NCI-H1048 (cell line): Measurements from ENCODE around the gene BPNT1.
"Not testable (repeated sequence)": the region's sequence is repeated elsewhere in the genome, so short reads cannot be mapped to it uniquely, and the experiment has no call there.

Experiments used
- DNase-seq: peaks from one replicate; lab custom pipeline; 2025; lab: John Stamatoyannopoulos, UW

The BPNT1 gene

GRCh38 chr1:220077887-220078286 is 11.7 kb downstream of the BPNT1 start:
- no peak for DNase-seq

GRCh38 chr1:220076861-220077762 is 12.5 kb downstream of the BPNT1 start:
- no peak for DNase-seq

- no peak for DNase-seq
Measured at GRCh38 chr1:220067269-220068204, 22.1 kb downstream of the BPNT1 start.

- DNase-seq = no peak
Measured at GRCh38 chr1:220062629-220063028, 27.0 kb downstream of the BPNT1 start.

GRCh38 chr1:220060876-220061275 is 28.7 kb downstream of the BPNT1 start:
- no peak for DNase-seq

GRCh38 chr1:220056374-220056773 is 33.2 kb downstream of the BPNT1 start:
- DNase-seq = no peak

GRCh38 chr1:220046052-220046930 is 43.3 kb downstream of the BPNT1 start, which contains the start of gene EPRS1:
TSS of gene EPRS1 (minus strand) at chr1:220046505. CDS start at chr1:220046388, 117 bp downstream.
- DNase-seq = peak; percentile 99

- DNase-seq = no peak
Measured at GRCh38 chr1:220045356-220046051, 44.1 kb downstream of the BPNT1 start.

- no peak for DNase-seq
Measured at GRCh38 chr1:220044678-220045355, 44.8 kb downstream of the BPNT1 start.

GRCh38 chr1:220043646-220044045 is 45.9 kb downstream of the BPNT1 start:
- DNase-seq = no peak

GRCh38 chr1:220040028-220040596 is 49.5 kb downstream of the BPNT1 start:
- DNase-seq = no peak

GRCh38 chr1:220038640-220039039 is 50.9 kb downstream of the BPNT1 start:
- DNase-seq = no peak

GRCh38 chr1:220037810-220038209 is 51.8 kb downstream of the BPNT1 start:
- DNase-seq = not testable (repeated sequence)

GRCh38 chr1:220032911-220033310 is 56.7 kb downstream of the BPNT1 start:
- DNase-seq = no peak

GRCh38 chr1:220031287-220031686 is 58.3 kb downstream of the BPNT1 start:
- DNase-seq = no peak

- no peak for DNase-seq
Measured at GRCh38 chr1:220028346-220028895, 61.2 kb downstream of the BPNT1 start.

- DNase-seq = no peak
Measured at GRCh38 chr1:220019071-220019470, 70.5 kb downstream of the BPNT1 start.

- DNase-seq = no peak
Measured at GRCh38 chr1:220013497-220013896, 76.1 kb downstream of the BPNT1 start.

GRCh38 chr1:220012259-220012658 is 77.3 kb downstream of the BPNT1 start:
- DNase-seq = no peak

- DNase-seq = no peak
Measured at GRCh38 chr1:220011620-220012019, 78.0 kb downstream of the BPNT1 start.
